HS-27A (cell line): ENCODE data around the gene LPAR2.

Experiments
- DNase-seq: peaks from one replicate; pipeline ENCODE4 v3.0.0-alpha.2; 2012; ENCODE audit warnings: low read depth, missing footprints

Gene LPAR2

DNA sequence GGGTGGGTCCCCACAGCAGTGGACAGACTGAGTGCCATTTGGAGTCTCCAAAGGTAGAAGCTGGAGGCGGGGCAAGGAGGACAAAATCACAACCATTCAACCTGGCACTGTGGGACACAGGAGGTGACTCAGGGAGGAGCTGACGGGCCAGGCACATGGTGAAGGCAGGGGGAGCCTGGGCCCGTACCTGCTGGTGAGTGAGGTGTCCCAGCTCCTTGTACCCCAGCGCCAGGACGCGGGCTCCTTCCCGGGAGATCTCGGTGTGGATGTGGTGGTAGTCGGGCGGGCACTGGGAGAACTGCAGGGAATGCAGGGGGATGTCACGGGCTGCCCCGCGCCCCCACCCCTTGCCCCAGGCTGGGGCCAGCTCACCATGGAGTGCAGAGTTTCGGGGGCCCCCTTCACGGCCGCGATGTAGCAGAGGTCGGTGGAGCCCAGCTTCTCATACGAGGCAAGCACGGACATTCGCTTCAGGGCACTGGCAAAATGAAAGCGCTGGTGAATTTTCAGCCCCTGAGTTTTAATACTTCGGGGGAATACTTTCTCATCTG is 25.7 kb upstream of the LPAR2 start:
- DNase-seq = no peak

- no peak for DNase-seq
Measured at GRCh38 chr19:19652482-19653295, 24.7 kb upstream of the LPAR2 start.

DNA sequence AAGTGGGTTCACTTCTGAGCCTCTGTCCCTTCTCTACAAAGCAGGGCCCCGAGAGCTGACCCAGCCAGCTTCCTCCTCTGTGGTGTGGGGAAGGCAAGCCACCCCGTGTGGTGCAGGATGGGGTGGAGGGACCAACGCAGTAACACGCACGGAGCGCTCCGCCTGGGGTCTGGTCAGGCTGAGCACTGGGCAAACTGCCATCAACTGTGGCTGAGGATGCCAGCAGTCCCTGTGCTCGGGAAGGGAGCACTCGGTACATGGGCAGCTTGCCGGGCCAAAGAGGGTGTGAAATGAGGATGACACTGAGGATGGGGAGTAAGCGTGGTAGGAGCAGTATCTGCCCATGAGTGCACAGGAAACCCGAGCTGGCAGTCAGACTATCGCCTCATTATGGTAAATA is 23.1 kb upstream of the LPAR2 start:
- DNase-seq = no peak

GRCh38 chr19:19650331-19650730 is 22.3 kb upstream of the LPAR2 start:
- no peak for DNase-seq

DNA sequence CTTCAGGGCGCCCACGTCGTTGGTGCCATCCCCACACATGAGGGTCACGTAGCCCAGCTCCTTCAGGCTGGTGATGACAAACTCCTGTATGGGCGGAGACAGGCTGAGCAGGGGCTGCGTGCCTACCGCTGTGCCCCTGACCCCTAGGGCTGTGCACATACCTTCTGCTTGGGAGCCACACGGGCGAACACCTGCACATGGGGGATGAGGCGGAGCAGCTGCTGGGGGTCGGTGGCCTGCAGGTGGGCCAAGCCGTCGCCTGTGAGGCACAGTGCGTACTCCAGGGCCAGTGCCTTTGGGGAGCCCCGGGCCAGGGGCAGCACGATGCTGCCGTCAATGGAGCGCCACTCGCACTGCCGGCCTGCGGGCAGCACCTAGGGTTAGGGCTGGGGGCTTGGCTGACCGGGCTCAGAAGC is 21.6 kb upstream of the LPAR2 start:
- no peak for DNase-seq

- DNase-seq = no peak
Measured at GRCh38 chr19:19649155-19649554, 21.1 kb upstream of the LPAR2 start.

GRCh38 chr19:19647037-19647835 is 19.2 kb upstream of the LPAR2 start:
- DNase-seq = no peak

GRCh38 chr19:19645233-19645870 is 17.3 kb upstream of the LPAR2 start:
- no peak for DNase-seq

GRCh38 chr19:19644054-19644388 is 16.0 kb upstream of the LPAR2 start:
- DNase-seq = no peak

DNA sequence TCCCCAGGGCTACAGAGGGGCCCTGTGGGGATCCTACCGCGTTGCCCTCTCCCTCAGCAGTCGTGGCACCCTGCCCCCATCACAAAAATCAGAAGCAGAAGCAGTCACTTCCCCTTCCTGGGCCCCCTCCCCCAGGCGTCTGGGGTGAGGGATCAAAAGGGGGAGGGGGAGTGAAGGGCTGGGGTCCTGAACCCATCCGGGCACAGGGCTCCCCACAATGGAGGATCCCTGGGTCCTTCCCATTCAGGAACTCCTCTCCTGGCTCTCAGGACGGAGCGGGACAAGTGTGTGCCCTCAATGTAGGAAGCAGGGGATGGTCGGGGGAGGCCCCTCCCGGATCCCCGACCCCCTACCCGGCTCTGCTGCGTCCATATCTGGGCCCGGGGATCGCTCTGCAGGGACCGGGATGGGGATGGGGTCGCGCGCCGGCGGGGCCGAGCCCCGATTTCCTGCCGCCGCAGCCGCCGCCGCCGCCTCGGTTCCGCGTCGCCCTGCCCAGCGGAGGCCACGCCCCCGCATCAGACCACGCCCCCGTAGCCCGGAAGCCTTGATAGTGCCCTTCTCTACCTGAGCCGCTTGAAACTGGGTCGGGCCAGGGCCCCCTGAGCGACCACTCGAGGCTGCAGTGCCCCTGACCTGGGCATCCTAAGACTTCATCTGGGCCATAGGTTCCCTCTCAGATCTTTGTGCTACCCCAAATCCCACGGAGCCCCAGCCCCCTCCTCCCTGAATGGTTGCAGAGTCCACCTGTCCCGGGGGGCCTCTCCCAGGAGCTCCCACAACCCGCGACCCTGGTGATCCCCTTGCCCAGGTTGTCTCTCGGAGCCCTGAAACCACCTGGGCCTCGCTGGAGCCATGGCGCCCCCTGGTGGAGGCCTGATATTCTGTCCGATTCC is 15.4 kb upstream of the LPAR2 start, which contains the start of gene GMIP:
Gene GMIP (minus strand): TSS at position 500 of the 896 bp plus-strand sequence. CDS start 128 bp downstream, at position 372.
- no peak for DNase-seq

DNA sequence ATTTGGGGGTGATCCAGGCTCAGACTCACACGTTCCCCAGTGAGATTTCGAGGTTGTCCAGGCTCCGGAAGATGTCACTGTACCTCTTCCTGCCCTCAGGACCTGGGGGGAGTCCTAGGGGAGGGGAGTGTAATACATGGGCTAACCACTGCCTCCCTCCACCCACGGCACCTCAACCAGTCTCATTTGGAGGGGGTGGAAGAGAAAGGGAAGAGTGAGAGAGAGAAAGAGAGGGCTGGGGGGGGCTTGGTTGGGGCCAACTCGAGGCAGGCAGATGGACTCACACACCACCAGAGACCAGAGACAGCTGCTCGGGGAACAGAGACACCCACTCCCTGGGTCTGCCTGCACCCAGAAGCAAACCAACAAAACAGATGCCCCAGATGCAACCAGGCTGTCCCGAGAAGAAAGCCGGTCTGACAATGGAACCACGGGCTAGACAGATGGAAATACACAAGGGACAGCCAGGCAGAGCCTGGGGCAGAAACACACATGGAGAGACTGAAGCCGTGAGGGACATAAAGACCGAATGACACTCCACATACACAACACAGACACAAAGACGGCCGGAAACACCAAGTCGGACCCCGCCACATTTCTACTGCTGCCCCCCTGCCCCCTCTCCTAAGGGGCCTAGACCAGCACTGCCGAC is 14.6 kb upstream of the LPAR2 start:
- DNase-seq = no peak

GRCh38 chr19:19637523-19638251 is 9.7 kb upstream of the LPAR2 start:
- DNase-seq = no peak

DNA sequence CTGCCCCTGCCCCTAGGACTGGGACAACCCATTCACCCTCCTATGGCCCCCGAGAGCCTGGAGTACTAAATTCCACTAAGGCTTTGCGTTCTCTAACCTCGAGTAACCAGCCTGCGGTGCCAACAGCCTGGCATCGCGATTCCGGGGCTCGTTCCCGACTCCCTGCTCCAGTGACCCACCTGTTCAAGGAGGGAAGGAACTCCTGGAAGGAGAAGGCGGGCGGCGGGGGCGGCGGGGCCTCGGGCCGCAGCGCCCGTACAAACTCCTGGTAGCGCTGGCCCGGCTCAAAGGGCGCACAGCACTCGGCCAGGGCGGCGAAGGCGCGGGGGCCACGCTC is 9.1 kb upstream of the LPAR2 start:
- DNase-seq = no peak

- no peak for DNase-seq
Measured at GRCh38 chr19:19636573-19637185, 8.7 kb upstream of the LPAR2 start.

GRCh38 chr19:19635313-19635702 is 7.3 kb upstream of the LPAR2 start:
- DNase-seq = no peak

DNA sequence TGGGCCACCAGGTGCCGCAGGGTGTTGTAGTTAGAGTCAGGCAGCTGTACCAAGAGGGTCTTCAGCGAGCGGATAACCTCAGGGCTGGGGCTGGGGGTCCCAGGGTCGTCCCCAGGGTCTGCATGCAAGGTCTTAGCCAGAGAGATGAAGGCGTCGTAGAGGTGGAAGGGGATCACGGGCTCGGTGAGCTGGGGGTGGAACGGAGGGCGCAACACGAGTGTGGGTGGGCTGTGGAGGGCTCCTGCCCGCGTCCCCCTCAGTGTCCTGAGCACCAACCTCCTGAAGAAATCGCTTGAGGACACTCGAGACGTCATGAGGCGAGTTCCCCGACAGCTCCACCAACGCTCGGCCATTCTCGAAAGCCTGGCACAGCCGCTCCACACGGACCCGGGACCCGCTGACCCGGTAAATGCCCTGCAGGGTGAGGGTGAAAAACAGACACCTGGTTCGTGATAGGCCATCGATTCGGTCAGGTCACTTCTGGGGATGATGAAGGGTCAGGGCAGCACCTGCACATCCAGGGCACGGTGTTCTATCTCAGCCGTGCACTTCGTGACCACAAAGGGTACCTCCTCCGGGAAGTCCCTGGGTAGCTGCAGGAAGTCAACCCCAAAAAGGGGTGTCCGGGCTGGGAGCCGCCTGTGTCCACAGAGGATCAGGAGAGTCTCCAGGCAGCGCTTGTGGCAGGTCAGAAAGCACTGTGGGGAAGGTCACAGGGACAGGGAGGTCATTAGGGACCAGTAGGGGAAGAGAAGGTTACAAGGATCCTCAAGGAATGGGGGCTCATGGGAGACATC is 6.7 kb upstream of the LPAR2 start:
- DNase-seq = no peak

GRCh38 chr19:19633711-19634515 is 5.9 kb upstream of the LPAR2 start:
- no peak for DNase-seq

DNA sequence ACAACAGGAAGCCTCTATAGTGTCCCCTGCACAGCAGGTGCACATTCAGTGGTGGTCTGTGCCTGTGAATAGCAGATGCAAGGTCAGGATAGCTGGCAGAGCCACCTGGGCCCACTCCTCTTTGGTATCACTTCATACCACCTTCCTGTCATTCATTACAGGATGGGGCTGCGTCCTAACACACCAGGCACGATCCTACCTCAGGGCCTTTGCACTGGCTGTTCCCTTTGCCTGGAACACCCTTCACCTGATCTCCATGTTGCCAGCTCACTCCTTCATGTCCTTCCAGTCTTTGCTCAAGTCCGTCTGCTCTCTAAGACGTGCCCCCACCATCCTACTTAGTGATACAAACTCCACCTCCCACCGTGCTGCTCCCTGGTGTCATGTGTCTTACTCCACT is 4.6 kb upstream of the LPAR2 start:
- DNase-seq = no peak
